B cell (primary cell): ENCODE data around the gene MRPL24. TPM values are rescaled to one million over a fixed set of nuclear protein-coding genes. Genes with fewer than 3 reads are reported as not detected.

ENCODE experiments used
- ATAC-seq: fragments of 200-7000 bp; cut with Tn5 transposase; one replicate; pipeline ENCODE4 v1.10.0; 2021; ENCODE audit warnings: low read depth, mild to moderate bottlenecking, moderate number of reproducible peaks, moderate library complexity
- CTCF ChIA-PET: fragments of 350-600 bp; sonication (Branson Sonifier 250); formaldehyde crosslinking; loops from one replicate; lab custom pipeline; 2021; ENCODE audit warnings: antibody characterized with exemption, inconsistent platforms; lab: Charles Lee
- POLR2A ChIA-PET: fragments of 350-600 bp; sonication (Branson Sonifier 250); formaldehyde crosslinking; loops from one replicate; lab custom pipeline; 2021; ENCODE audit warnings: antibody characterized with exemption; lab: Charles Lee
- DNase-seq: peaks from one replicate; pipeline ENCODE4 v3.0.0; 2013
- H2AFZ ChIP-seq: 2 replicates; pipeline ENCODE4 v1.6.1; 2012; ENCODE audit warnings: mild to moderate bottlenecking, low read depth, low read length; ENCODE audit not compliant: insufficient read depth, poor library complexity, severe bottlenecking
- H3K27ac ChIP-seq, 2 donors: 1 replicate in 1 of 2; 2 replicates in 1 of 2; pipeline ENCODE4 v1.5.1; 2012 to 2013; ENCODE audit warnings: low read length in 2 of 2, mild to moderate bottlenecking in 2 of 2, moderate library complexity in 1 of 2
- H3K27me3 ChIP-seq, 4 experiments: fragments of 200-600 bp in 1 of 4; sonication (generic) in 1 of 4; replicated peaks in 1 of 4; 1 replicate in 2 of 4; 2 replicates in 2 of 4; pipeline versions ENCODE4 v1.6.1 to v1.7.0; 2013 to 2016; ENCODE audit warnings: low read length in 3 of 4, mild to moderate bottlenecking in 2 of 4, mixed read lengths in 1 of 4, moderate library complexity in 1 of 4; ENCODE audit not compliant: insufficient read depth in 4 of 4, control insufficient read depth in 3 of 4; ENCODE audit errors: control extremely low read depth in 1 of 4
- H3K36me3 ChIP-seq, 2 experiments: replicated peaks in 1 of 2; 1 replicate in 1 of 2; 2 replicates in 1 of 2; pipeline versions ENCODE4 v1.6.1 to v1.7.1; 2013; ENCODE audit warnings: low read length in 1 of 2; ENCODE audit not compliant: insufficient read depth in 2 of 2, control insufficient read depth in 1 of 2; ENCODE audit errors: control extremely low read depth in 1 of 2, extremely low read depth in 1 of 2
- H3K4me1 ChIP-seq, 2 donors: fragments of 200-600 bp in 1 of 2; sonication (generic) in 1 of 2; 1 replicate in 1 of 2; 2 replicates in 1 of 2; pipeline versions ENCODE4 v1.5.1 to v1.6.1; 2013 to 2017; ENCODE audit warnings: low read length in 2 of 2; ENCODE audit not compliant: control insufficient read depth in 2 of 2, insufficient read depth in 2 of 2
- H3K4me2 ChIP-seq: replicated peaks from 2 replicates; pipeline ENCODE3; 2012; ENCODE audit warnings: mild to moderate bottlenecking, low read depth, low read length; ENCODE audit not compliant: poor library complexity, severe bottlenecking
- H3K4me3 ChIP-seq, 5 experiments: fragments of 200-600 bp in 1 of 5; sonication (generic) in 1 of 5; 1 replicate in 3 of 5; 2 replicates in 2 of 5; pipeline versions ENCODE4 v1.5.1 to v1.7.0; 2011 to 2016; ENCODE audit warnings: low read length in 4 of 5, mild to moderate bottlenecking in 4 of 5, low read depth in 2 of 5, control low read depth in 1 of 5, moderate library complexity in 1 of 5; ENCODE audit not compliant: insufficient read depth in 1 of 5; ENCODE audit errors: control extremely low read depth in 1 of 5, extremely low read depth in 1 of 5
- H3K79me2 ChIP-seq: fragments of 200-600 bp; sonication (generic); one replicate; pipeline ENCODE4 v1.6.0; 2016; ENCODE audit warnings: low read length; ENCODE audit not compliant: control insufficient read depth, insufficient read depth
- H3K9ac ChIP-seq: fragments of 200-600 bp; sonication (generic); 2 replicates; pipeline ENCODE4 v1.6.1; 2017; ENCODE audit warnings: mild to moderate bottlenecking, low read length, moderate library complexity
- H3K9me3 ChIP-seq, 3 donors: one replicate each; pipeline versions ENCODE4 v1.6.1 to v1.7.1; 2013; ENCODE audit warnings: low read length in 2 of 3; ENCODE audit not compliant: control insufficient read depth in 2 of 3, insufficient read depth in 1 of 3; ENCODE audit errors: control extremely low read depth in 1 of 3
- H4K20me1 ChIP-seq: 2 replicates; pipeline ENCODE4 v1.6.0; 2012; ENCODE audit warnings: mild to moderate bottlenecking, low read length; ENCODE audit not compliant: insufficient read depth, control insufficient read depth, poor library complexity, severe bottlenecking
- H3K27ac Mint-ChIP-seq: one replicate; pipeline ENCODE4 v1.8.0; 2021; ENCODE audit warnings: mixed read lengths
- H3K27me3 Mint-ChIP-seq: one replicate; pipeline ENCODE4 v1.8.0; 2021; ENCODE audit warnings: mixed read lengths
- H3K4me1 Mint-ChIP-seq: one replicate; pipeline ENCODE4 v1.8.0; 2021; ENCODE audit warnings: mixed read lengths
- H3K4me3 Mint-ChIP-seq: one replicate; pipeline ENCODE4 v1.8.0; 2021; ENCODE audit warnings: mixed read lengths
- H3K9me3 Mint-ChIP-seq: one replicate; pipeline ENCODE4 v1.8.0; 2022; ENCODE audit warnings: mixed read lengths; ENCODE audit not compliant: insufficient read depth
- EZH2 ChIP-seq: IDR thresholded peaks from 2 replicates; pipeline ENCODE4 v1.6.1; 2012; ENCODE audit warnings: borderline replicate concordance, low read depth, mild to moderate bottlenecking, moderate library complexity, low read length; ENCODE audit not compliant: insufficient read depth, poor library complexity, severe bottlenecking
- WGBS: methylation state at CpG from one replicate; pipeline ENCODE4 v1.1.5; 2013; ENCODE audit warnings: missing lambda C conversion rate; ENCODE audit not compliant: insufficient coverage; 5-methylcytosine and 5-hydroxymethylcytosine counted together
- intact Hi-C: fragments of 100-400 bp; cut with micrococcal nuclease; formaldehyde crosslinking; loops from one replicate; pipeline ENCODE4 v1.10.0; 2022
- polyA plus RNA-seq: library from polyadenylated mRNA; depleted of rRNA; stranded (reverse); fragments of >200 nt; gene quantifications from 2 replicates; pipeline ENCODE4 v1.2.3, GENCODE V29; 2012
- total RNA-seq, 2 donors: library from RNA; stranded (reverse); fragments of 120-200 nt in 1 of 2; gene quantifications; 1 replicate in 1 of 2; 2 replicates in 1 of 2; pipeline versions ENCODE4 v1.2.3 to v1.2.4, GENCODE V29; 2013 to 2022
- TF ChIP-seq, protein P1 (sequence below): fragments of 200-600 bp; IDR thresholded peaks from one replicate; pipeline ENCODE4 v1.8.0; 2022; ENCODE audit warnings: antibody characterized with exemption, mild to moderate bottlenecking

Gene MRPL24
- total and polyA plus RNA-seq, 2 donors (not counting 1 experiment from before 2014, with no cell fraction given), result 34.6 to 39.4 TPM

DNA sequence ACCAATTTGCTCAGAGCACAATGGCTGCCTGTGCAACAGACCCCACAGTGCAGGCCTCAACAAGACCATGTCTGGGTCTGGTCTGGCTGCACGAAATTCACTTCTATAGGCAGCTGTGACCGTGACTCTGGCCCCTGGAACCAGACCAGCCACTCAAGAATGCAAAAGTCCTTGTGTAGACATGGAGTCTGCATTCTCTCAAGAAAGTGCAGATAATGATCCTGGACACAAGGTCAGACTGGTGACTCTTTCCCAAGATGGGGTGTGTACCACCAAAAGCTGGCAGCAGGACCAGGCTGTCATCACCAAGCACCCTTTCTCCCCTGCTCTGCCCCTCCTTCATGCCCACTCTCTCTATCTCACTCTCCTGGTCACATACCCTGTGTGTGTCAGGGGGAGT is 19.8 kb downstream of the MRPL24 start:
- Histone ChIP-seq H3K9me3 (no peaks in the 10 kb centered on the region), H3K4me2 (no peak overlapping the region), H3K36me3 (peaks cover 0 to 48% of the 10 kb centered on the region in 2 experiments), H3K27me3 (no peaks in the 10 kb centered on the region), H3K79me2 (peaks cover 42% of the 10 kb centered on the region), H3K4me3 (no peak overlapping the region), H3K27ac (no peak overlapping the region), H3K9ac (no peak overlapping the region), H2AFZ (no peak overlapping the region), H4K20me1 (peaks cover 59% of the 10 kb centered on the region), H3K4me1 (peaks cover 18 to 19% of the 10 kb centered on the region in 2 donors)
- H3K9me3 Mint-ChIP-seq, result no peaks in the 10 kb centered on the region
- DNase-seq (no peak), ATAC-seq (no peak)
- CTCF ChIA-PET, result interaction anchor here (1.0 to 9.5 kb wide), 4 partner anchors 15 to 36 kb away, joined by 3 to 245 read pairs (median 4); partner anchors contain the start of gene CRABP2
- H3K4me3 Mint-ChIP-seq, result no peak overlapping the region
- H3K27me3 Mint-ChIP-seq, result no peaks in the 10 kb centered on the region
- H3K4me1 Mint-ChIP-seq, result peaks cover 13% of the 10 kb centered on the region
- WGBS, result 100% methylated on average over 2 of the region's 2 CpGs
- intact Hi-C loops, result no loop called here
- POLR2A ChIA-PET, result no interaction called here
- H3K27ac Mint-ChIP-seq, result no peak overlapping the region
- TF ChIP-seq, protein P1, sequence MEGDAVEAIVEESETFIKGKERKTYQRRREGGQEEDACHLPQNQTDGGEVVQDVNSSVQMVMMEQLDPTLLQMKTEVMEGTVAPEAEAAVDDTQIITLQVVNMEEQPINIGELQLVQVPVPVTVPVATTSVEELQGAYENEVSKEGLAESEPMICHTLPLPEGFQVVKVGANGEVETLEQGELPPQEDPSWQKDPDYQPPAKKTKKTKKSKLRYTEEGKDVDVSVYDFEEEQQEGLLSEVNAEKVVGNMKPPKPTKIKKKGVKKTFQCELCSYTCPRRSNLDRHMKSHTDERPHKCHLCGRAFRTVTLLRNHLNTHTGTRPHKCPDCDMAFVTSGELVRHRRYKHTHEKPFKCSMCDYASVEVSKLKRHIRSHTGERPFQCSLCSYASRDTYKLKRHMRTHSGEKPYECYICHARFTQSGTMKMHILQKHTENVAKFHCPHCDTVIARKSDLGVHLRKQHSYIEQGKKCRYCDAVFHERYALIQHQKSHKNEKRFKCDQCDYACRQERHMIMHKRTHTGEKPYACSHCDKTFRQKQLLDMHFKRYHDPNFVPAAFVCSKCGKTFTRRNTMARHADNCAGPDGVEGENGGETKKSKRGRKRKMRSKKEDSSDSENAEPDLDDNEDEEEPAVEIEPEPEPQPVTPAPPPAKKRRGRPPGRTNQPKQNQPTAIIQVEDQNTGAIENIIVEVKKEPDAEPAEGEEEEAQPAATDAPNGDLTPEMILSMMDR, result no peak
- no peak for TF ChIP-seq EZH2

DNA sequence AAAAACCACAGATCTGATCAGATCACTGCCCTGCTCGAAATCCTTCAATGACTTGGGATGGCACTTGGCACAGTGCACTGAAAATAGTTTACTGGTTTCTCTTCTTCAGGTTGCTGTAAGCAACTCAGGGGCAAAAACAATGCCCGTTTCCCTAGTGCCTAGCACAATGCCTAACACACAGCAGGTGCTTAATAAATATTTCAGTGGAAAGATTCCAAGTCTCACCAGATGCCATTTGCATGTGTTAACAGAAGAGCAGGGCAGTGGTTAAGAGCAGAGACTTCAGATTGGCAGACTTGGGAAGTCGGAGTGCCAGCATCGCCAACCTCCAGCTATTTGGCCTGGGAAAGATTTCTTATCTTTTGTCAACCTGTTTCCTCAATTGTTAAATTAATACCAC is 23.5 kb downstream of the MRPL24 start:
- no peaks in the 10 kb centered on the region for H3K4me1 ChIP-seq
- no peak overlapping the region for H3K4me2 ChIP-seq
- TF ChIP-seq EZH2, result no peak
- TF ChIP-seq, protein P1, result no peak
- Mint-ChIP-seq H3K4me1 (peaks cover 2% of the 10 kb centered on the region), H3K27ac (no peak overlapping the region), H3K27me3 (no peaks in the 10 kb centered on the region), H3K4me3 (no peak overlapping the region), H3K9me3 (no peaks in the 10 kb centered on the region)
- peaks cover 21% of the 10 kb centered on the region for H4K20me1 ChIP-seq
- H3K9ac ChIP-seq, result no peak overlapping the region
- ATAC-seq, result no peak
- no peak overlapping the region for H3K4me3 ChIP-seq
- peaks cover 7% of the 10 kb centered on the region for H3K79me2 ChIP-seq
- ChIA-PET POLR2A (no interaction called here), CTCF (interaction anchor here (0.8 to 1.3 kb wide), 4 partner anchors 9 to 42 kb away, joined by 3 to 4 read pairs (median 3); no protein-coding TSS in a partner anchor)
- peaks cover 0 to 25% of the 10 kb centered on the region in 2 experiments for H3K36me3 ChIP-seq
- H2AFZ ChIP-seq, result no peak overlapping the region
- DNase-seq, result no peak
- no peaks in the 10 kb centered on the region for H3K27me3 ChIP-seq
- H3K27ac ChIP-seq, result no peak overlapping the region
- no peaks in the 10 kb centered on the region for H3K9me3 ChIP-seq
- intact Hi-C loops, result no loop called here
- WGBS, result 86% methylated on average over 1 of the region's 4 CpGs
